Stimulated activated CD4-positive, alpha-beta T cell treated with anti-CD3 and anti-CD28 coated beads, TNF-alpha, amount 100 ng/mL, for 48 hours (primary cell): ENCODE data around the gene GLIS2.

Experiments
- DNase-seq, 3 donors: peaks; one replicate each; pipeline ENCODE4 v3.0.0-alpha.2; 2020; ENCODE audit warnings: low read depth in 3 of 3

GLIS2 gene

GRCh38 chr16:4315186-4316107 lies at the start of gene GLIS2:
TSS of gene GLIS2 (plus strand) at chr16:4316067. CDS start at chr16:4332281, 16,214 bp downstream.
- no peak for DNase-seq

GRCh38 chr16:4266372-4266771 lies 49.5 kb upstream of the GLIS2 start:
- no peak for DNase-seq

DNA sequence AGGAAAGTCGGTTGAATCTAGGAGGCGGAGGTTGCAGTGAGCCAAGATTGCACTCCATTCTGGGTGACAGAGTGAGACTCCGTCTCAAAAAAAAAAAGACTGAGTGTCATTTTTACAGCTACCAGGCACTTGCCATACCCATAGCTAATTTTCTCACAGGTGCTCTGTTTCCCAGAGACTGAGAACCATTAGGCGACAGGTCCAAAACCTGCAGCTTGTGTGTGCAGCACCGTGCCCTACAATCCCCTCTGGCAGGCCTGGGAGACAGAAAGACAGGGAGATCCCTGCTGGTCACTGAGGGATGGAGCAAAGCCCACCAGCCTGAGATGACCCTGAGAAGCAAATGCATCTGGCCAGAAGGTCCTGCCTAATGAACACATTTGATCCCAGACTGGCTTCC lies 45.8 kb upstream of the GLIS2 start:
- no peak for DNase-seq

- no peak for DNase-seq
Observed at GRCh38 chr16:4270595-4270994, 45.3 kb upstream of the GLIS2 start.

DNA sequence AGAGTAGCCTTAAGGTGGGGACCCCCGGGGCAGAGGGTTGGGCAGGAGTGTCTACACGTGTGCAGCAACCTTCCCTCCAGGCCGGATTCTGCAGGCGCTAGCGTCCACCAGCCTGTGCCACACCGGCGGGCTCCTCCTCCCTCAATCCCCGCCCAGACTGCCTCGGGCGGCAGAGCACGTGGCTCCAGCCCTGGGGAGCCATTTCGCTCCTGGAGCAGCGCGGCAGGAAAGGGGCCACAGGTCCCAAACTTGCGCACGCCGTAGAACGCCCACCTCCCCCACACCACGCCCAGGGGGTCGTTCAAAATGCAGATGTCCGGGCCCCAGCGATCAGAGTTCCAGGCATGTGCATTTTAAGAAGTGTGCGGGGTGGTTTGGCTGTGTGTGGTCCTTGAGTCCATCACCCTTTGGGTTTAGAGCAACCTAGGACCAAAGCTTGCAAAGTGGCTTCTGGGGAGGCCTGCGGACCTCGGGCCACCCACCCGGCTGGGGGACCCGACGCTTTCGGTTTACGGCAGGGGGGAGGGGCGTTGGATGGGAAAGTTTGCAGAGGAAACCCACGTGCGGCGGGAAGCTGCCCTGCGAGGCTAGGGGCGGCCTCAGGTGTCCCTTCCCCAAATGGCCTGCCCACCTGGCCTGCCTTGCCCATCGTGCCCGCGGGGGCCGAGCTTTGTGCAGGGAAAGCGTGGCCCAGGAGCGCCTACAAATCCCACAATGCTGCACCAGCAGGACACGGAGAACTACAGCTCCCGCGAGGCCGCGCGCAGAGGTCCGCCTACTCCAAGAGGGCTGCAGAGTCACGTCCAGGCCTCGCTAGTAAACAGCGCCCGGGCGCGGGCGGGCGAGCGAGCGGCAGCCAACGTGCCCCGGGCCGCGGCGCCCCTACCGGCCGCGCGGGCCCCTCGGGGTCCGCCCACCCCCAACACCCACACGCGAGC lies 44.4 kb upstream of the GLIS2 start:
- DNase-seq, result peak; percentile 78 to 89 (median 86)

DNA sequence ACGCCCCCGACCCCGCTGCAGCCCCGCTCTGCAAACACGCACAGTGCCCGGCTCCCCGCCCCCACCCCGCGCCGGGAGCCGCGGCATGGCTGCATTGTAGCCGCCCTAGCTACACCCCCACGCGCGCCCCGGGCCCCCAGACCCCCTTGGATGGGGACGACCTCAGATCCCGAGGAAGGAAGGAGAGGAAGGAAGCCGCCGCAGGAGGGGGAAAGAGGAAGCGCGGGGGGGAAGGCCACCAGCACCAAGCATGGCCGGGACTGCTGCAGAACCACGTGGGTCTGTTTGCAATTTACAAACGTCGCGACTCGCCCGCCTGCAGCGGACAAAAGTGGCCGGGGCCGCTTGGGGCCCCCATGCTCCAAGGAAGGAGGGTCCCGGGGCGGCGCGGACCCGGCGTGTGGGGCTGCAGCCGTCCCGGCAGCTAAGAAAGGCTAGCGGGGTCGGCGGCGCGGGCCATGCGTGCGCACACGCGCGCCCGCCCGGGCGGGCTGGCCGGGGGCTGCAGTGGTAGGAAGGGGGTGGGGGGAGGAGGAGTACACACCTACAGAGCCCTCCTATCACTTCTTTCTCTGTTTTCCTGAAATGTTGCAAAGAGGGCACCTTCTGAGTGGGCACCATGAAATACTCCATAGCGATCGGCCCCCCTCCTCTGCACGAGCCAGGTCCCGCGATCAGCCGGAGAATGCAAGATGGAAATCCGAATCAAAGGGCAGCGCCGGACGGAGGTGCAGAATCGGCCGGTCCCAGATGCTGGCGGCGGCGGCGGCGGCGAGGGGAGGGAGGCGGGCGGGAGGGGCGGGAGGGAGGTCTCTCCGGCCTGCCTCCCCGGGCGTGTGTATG lies 43.5 kb upstream of the GLIS2 start:
- DNase-seq, result peak in 2 of 3 donors; percentile 26 to 44

DNA sequence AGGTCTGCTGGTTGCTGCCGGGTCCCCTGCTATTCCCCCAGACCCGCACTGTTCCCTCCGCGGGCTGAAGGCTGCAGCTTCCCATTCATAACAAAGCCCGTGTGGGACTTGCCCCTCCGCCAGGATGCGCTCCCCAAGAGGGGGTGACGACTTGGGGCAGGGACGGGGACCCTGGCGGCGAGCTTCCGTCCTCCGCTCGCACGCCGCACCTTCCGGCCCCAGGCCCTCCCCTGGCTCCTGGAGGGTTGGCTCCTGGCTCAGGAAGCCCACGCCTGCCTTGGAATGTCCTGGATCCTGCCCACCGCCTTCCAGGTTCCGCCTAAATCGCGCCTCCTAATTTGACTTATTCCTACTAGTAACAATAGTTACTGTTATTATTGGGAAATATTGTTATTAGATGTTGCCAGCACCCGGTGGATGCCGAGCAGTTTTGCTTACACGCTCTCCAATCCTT lies 42.0 kb upstream of the GLIS2 start:
- peak in 2 of 3 donors; percentile 27 to 55 for DNase-seq

- no peak for DNase-seq
Observed at GRCh38 chr16:4275861-4276260, 40.0 kb upstream of the GLIS2 start.

DNA sequence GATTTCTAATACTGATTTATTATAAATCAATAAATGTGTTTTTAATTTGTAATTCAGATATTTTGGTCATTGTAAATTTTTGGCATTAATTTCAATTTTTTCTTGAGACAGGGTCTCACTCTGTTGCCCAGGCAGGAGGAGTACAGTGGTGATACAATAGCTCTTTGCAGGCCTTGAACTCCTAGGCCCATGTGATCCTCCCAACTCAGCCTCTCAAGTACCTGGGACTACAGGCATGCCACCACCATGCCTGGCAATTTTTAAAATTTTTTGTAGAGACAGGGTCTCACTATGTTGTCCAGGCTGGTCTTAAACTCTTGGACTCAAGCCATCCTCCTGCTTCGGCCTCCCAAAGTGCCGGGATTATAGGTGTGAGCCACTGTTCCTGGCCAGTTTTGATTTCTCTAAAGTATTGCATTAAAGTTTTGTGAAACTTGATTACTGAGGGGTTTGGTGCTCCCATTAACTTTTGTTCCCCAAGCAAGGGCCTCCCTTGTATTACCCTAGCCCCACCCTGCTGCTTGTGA lies 37.8 kb upstream of the GLIS2 start:
- DNase-seq, result no peak

GRCh38 chr16:4280625-4281024 lies 35.2 kb upstream of the GLIS2 start:
- DNase-seq, result no peak

GRCh38 chr16:4283441-4283840 lies 32.4 kb upstream of the GLIS2 start:
- DNase-seq, result no peak

- DNase-seq, result no peak
Observed at GRCh38 chr16:4283939-4284338, 31.9 kb upstream of the GLIS2 start.

DNA sequence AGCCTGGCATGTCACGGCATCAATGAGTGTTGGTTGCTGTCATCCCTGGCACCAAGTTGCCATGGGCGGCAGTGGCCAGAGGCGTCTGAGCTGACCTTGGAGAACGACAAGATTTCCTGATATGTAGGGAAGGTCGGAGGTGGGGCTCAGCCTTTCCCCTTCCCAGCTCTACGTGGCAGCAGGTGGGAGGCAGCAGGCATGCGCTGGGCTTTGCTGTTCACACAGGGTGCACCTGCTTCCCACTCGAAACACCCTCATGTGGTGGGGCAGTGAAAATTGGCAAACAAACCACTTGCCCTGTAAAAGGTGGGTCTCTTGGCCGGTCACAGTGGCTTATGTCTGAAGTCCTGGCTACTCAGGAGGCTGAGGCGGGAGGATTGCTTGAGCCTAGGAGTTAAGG lies 30.7 kb upstream of the GLIS2 start:
- no peak for DNase-seq

DNA sequence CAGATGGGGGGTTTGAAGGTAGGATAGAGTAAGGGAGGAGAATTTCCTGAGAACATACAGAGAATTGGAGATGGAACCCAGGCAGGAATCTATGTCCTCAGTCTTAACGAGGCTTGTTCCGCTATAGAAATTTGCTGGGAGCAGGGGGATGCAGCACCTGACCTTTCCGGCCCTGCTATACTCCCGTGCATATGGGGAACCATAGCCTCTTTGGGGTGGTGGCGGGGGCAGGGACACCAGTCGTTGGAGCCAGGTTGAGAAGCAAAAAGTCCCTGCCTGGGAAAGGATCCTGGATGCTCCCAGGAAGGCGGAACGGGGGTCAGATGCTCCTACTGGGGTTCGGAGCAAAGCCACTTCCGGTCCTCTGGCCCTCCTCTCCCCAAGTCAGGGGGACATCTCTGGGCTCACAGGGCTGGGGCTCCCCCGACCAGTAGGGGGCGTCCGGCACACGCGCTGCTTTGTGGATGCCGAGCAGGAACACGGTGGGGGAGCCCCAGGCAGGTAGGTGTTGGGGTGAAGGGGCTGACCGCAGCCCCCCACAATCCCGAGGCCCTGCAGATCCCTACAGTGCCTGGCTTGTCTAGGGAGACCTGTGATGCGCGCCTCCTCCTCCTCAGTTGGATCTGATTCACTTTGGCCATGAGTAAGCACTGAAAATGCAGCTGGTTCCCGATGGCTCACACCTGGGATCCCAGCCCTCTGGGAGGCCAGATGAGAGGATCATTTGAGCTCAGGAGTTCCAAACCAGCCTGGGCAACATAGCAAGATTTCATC lies 27.5 kb upstream of the GLIS2 start:
- DNase-seq, result peak; percentile 41 to 75 (median 59)

DNA sequence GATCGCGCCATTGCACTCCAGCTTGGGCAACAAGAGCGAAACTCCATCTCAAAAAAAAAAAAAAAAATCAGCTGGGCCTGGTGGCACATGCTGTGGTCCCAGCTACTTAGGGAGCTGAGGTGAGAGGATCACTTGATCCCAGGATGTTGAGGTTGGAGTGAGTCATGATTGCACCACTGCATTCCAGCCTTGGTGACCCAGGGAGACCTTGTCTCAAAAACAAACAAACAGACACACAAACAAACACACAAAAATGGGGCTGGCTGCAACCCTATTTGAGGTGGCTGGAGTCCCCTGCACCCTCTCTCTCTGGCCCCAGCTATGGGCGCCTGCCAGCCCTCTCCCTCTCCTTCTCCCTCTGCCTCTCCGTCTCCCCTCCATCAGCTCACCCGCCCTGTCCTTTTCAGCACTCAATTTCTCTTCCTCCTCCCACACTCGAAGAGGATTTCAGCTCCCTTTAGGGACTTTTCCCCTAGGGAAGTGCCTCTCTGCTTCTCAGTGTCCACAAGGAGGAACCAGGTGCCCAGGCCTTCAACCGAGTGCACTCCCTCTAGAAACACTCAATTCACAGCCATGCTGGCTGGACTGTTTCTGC lies 25.5 kb upstream of the GLIS2 start:
- DNase-seq, result no peak

- no peak for DNase-seq
Observed at GRCh38 chr16:4291699-4292098, 24.2 kb upstream of the GLIS2 start.

GRCh38 chr16:4293181-4293716 lies 22.6 kb upstream of the GLIS2 start:
- DNase-seq, result no peak

- DNase-seq, result no peak
Observed at GRCh38 chr16:4293822-4294457, 21.9 kb upstream of the GLIS2 start.

- no peak for DNase-seq
Observed at GRCh38 chr16:4295581-4295980, 20.3 kb upstream of the GLIS2 start.
